Keratinocyte (primary cell): ENCODE measurements around the gene FRMPD2. TPM values are rescaled to one million over a fixed set of nuclear protein-coding genes. Genes with fewer than 3 reads are reported as not detected.

Experiments
- DNase-seq: peaks from one replicate; pipeline ENCODE4 v3.0.0-alpha.2; 2011; ENCODE audit warnings: low read depth, missing footprints, low spot score
- FAIRE-seq: peaks from 2 replicates; lab custom pipeline; 2011; peaks lifted over from hg19 to GRCh38; lab: Jason Lieb, UNC
- H2AFZ ChIP-seq: 2 replicates; pipeline ENCODE4 v1.6.0; 2012; ENCODE audit warnings: low read length, control low read depth, inconsistent platforms; ENCODE audit not compliant: control insufficient read depth
- H3K27ac ChIP-seq: 2 replicates; pipeline ENCODE4 v1.5.1; 2011; ENCODE audit warnings: low read length; ENCODE audit not compliant: control insufficient read depth, insufficient read depth
- H3K27me3 ChIP-seq: 3 replicates; pipeline ENCODE4 v1.6.0; 2011; ENCODE audit warnings: low read length; ENCODE audit not compliant: control insufficient read depth, insufficient read depth; ENCODE audit errors: extremely low read depth
- H3K36me3 ChIP-seq, 2 experiments: 2 replicates in 1 of 2; 3 replicates in 1 of 2; pipeline ENCODE4 v1.5.1; 2011; ENCODE audit warnings: low read length in 2 of 2, mild to moderate bottlenecking in 1 of 2; ENCODE audit not compliant: control insufficient read depth in 2 of 2, insufficient read depth in 2 of 2; ENCODE audit errors: extremely low read depth in 1 of 2
- H3K4me1 ChIP-seq: 3 replicates; pipeline ENCODE4 v1.5.1; 2011; ENCODE audit warnings: low read length; ENCODE audit not compliant: control insufficient read depth, insufficient read depth; ENCODE audit errors: extremely low read depth
- H3K4me2 ChIP-seq: 3 replicates; pipeline ENCODE4 v1.6.0; 2011; ENCODE audit warnings: low read depth, low read length; ENCODE audit not compliant: control insufficient read depth, insufficient read depth; ENCODE audit errors: extremely low read depth
- H3K4me3 ChIP-seq, 3 experiments: fragments of 200-600 bp in 1 of 3; sonication (generic) in 1 of 3; 2 replicates in 2 of 3; 3 replicates in 1 of 3; pipeline ENCODE4 v1.5.1; 2011 to 2016; ENCODE audit warnings: low read length in 3 of 3, mild to moderate bottlenecking in 3 of 3, control low read depth in 2 of 3, inconsistent platforms in 1 of 3, low read depth in 1 of 3, mixed read lengths in 1 of 3, mixed run types in 1 of 3, moderate library complexity in 1 of 3; ENCODE audit not compliant: control insufficient read depth in 2 of 3, insufficient read depth in 2 of 3; ENCODE audit errors: extremely low read depth in 1 of 3
- H3K79me2 ChIP-seq: 2 replicates; pipeline ENCODE4 v1.6.0; 2012; ENCODE audit warnings: low read length; ENCODE audit not compliant: control insufficient read depth, insufficient read depth
- H3K9ac ChIP-seq: 3 replicates; pipeline ENCODE4 v1.6.0; 2011; ENCODE audit warnings: low read length; ENCODE audit not compliant: control insufficient read depth, insufficient read depth; ENCODE audit errors: extremely low read depth
- H3K9me1 ChIP-seq: 3 replicates; pipeline ENCODE4 v1.6.0; 2011; ENCODE audit warnings: low read length; ENCODE audit not compliant: control insufficient read depth, insufficient read depth; ENCODE audit errors: extremely low read depth
- H3K9me3 ChIP-seq: 2 replicates; pipeline ENCODE4 v1.5.1; 2012; ENCODE audit warnings: low read depth, low read length; ENCODE audit not compliant: control insufficient read depth
- H4K20me1 ChIP-seq: 3 replicates; pipeline ENCODE4 v1.6.0; 2011; ENCODE audit warnings: low read length; ENCODE audit not compliant: control insufficient read depth, insufficient read depth; ENCODE audit errors: extremely low read depth
- EZH2 ChIP-seq: IDR thresholded peaks from one replicate; pipeline ENCODE4 v1.6.1; 2012; ENCODE audit warnings: inconsistent platforms, mild to moderate bottlenecking, low read length, moderate library complexity
- dilution Hi-C: fragments of 300-500 bp; cut with MboI; formaldehyde crosslinking; loops from one replicate; pipeline ENCODE4 v1.7.0; 2020; ENCODE audit warnings: low sequenced_read_pairs; ENCODE audit not compliant: extremely low pct_ligation_motif_present
- polyA plus RNA-seq, 5 experiments: library from polyadenylated mRNA; depleted of rRNA in 3 of 5; stranded (reverse) in 3 of 5; stranded (forward) in 1 of 5; unstranded in 1 of 5; fragments of >200 nt; gene quantifications; 1 replicate in 1 of 5; 2 replicates in 3 of 5; 3 replicates in 1 of 5; pipeline versions ENCODE4 v1.2.1 to v1.2.3, GENCODE V29; 2011 to 2012; ENCODE audit warnings: missing spikeins in 2 of 5, low read depth in 1 of 5, low replicate concordance in 1 of 5
- TF ChIP-seq, protein P1 (sequence below), 3 experiments: IDR thresholded peaks in 1 of 3; conservative IDR thresholded peaks in 1 of 3; optimal IDR thresholded peaks in 1 of 3; 2 replicates in 2 of 3; 3 replicates in 1 of 3; pipeline versions ENCODE3 to v1.5.1; 2011; ENCODE audit warnings: low read length in 3 of 3, mild to moderate bottlenecking in 3 of 3, moderate library complexity in 2 of 3, control low read depth in 1 of 3, inconsistent platforms in 1 of 3; ENCODE audit not compliant: insufficient read depth in 2 of 3; ENCODE audit errors: extremely low read depth in 1 of 3

FRMPD2 gene
- polyA plus RNA-seq, 1 donor (not counting 4 experiments of a cell fraction or from before 2014, with no cell fraction given) = not detected

DNA sequence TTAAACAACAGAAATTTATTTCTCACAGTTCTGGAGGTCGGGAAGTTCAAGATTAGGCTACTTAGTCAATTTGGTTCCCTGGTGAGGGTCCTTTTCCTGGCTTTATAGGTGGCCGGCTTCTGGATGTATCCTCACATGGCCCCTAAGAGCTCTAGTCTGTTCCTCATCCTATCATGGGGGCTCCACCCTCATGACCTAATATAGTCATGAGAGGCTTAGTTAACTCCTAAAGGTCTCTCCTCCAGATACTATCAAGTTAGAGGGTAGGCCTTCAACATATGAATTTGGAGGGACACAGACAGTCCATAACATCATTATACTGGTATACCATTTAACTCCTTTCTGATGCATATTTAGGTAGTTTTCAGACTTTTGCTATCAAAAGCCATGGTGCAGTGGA is 39.6 kb upstream of the FRMPD2 start:
- DNase-seq (no peak), FAIRE-seq (no peak)
- dilution Hi-C loops = no loop called here
- Histone ChIP-seq H4K20me1 (no peaks in the 10 kb centered on the region), H3K36me3 (no peaks in the 10 kb centered on the region), H2AFZ (no peak overlapping the region), H3K4me3 (no peak overlapping the region), H3K9me1 (peaks cover 6% of the 10 kb centered on the region), H3K9ac (no peak overlapping the region), H3K4me2 (no peak overlapping the region), H3K27ac (no peak overlapping the region), H3K27me3 (no peaks in the 10 kb centered on the region), H3K79me2 (peaks cover 65% of the 10 kb centered on the region), H3K4me1 (peaks cover 16% of the 10 kb centered on the region), H3K9me3 (no peaks in the 10 kb centered on the region)
- TF ChIP-seq EZH2 = no peak
- TF ChIP-seq, protein P1, sequence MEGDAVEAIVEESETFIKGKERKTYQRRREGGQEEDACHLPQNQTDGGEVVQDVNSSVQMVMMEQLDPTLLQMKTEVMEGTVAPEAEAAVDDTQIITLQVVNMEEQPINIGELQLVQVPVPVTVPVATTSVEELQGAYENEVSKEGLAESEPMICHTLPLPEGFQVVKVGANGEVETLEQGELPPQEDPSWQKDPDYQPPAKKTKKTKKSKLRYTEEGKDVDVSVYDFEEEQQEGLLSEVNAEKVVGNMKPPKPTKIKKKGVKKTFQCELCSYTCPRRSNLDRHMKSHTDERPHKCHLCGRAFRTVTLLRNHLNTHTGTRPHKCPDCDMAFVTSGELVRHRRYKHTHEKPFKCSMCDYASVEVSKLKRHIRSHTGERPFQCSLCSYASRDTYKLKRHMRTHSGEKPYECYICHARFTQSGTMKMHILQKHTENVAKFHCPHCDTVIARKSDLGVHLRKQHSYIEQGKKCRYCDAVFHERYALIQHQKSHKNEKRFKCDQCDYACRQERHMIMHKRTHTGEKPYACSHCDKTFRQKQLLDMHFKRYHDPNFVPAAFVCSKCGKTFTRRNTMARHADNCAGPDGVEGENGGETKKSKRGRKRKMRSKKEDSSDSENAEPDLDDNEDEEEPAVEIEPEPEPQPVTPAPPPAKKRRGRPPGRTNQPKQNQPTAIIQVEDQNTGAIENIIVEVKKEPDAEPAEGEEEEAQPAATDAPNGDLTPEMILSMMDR (optimal IDR thresholded peaks at IDR 0.05 in 1 of 3, IDR thresholded peaks at IDR 0.05 in 1 of 3, conservative IDR thresholded peaks at IDR 0.05 in 1 of 3; ENCODE audit: extremely low read depth in 1 of 3, insufficient read depth in 2 of 3, low read length in 3 of 3) = no peak

DNA sequence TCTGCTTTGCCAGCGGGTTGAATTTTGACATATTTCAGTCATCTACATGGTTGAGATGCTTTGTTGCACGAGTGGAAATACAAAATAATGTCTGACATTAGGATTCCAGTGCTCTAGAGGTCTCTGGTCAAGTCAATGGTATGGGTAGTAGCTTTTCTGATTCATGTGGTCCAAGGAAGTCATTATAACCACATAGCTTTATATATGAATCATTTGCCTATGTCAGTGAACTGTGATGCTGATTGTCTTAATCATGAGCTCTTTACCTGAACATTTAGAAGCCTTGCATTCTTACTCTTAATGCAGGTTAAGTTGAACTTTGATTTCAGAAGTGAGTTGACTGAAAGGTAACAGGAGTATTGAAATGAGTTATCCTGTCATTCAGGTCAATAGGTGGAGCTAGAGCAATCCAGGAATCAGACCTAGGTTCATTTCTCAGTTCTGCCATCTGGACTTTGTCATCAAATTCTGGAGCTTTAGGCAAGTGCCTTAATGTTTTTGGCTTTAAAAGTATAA is 35.3 kb upstream of the FRMPD2 start:
- no peaks in the 10 kb centered on the region for H3K27me3 ChIP-seq
- FAIRE-seq (peak; percentile 72), DNase-seq (peak; percentile 44)
- no peaks in the 10 kb centered on the region for H4K20me1 ChIP-seq
- H3K79me2 ChIP-seq = peaks cover 51% of the 10 kb centered on the region
- no peak overlapping the region for H3K27ac ChIP-seq
- H3K9ac ChIP-seq = no peak overlapping the region
- TF ChIP-seq, protein P1 (optimal IDR thresholded peaks at IDR 0.05 in 1 of 3, IDR thresholded peaks at IDR 0.05 in 1 of 3, conservative IDR thresholded peaks at IDR 0.05 in 1 of 3; ENCODE audit: extremely low read depth in 1 of 3, insufficient read depth in 2 of 3, low read length in 3 of 3) = peak in 1 of 3 experiments; percentile 28
- no peak for TF ChIP-seq EZH2
- no peak overlapping the region for H2AFZ ChIP-seq
- H3K4me3 ChIP-seq = peak overlapping the region in 1 of 3 experiments; percentile 9
- peaks cover 19% of the 10 kb centered on the region for H3K4me1 ChIP-seq
- no peaks in the 10 kb centered on the region for H3K9me3 ChIP-seq
- no peaks in the 10 kb centered on the region for H3K36me3 ChIP-seq
- dilution Hi-C loops = no loop called here
- peak overlapping the region; percentile 25 for H3K4me2 ChIP-seq
- peaks cover 4% of the 10 kb centered on the region for H3K9me1 ChIP-seq
